Muscle layer of duodenum (tissue), 2 donors: Measurements from ENCODE around the gene RALGAPA2.

Experiments
- H3K27ac ChIP-seq: one replicate; pipeline ENCODE4 v1.7.0; 2013; ENCODE audit warnings: mild to moderate bottlenecking, low read length
- H3K27me3 ChIP-seq: one replicate; pipeline ENCODE4 v1.7.0; 2013; ENCODE audit warnings: low read depth, mild to moderate bottlenecking, control low read depth, low read length
- H3K36me3 ChIP-seq, 2 donors: one replicate each; pipeline ENCODE4 v1.7.0; 2013; ENCODE audit warnings: low read length in 2 of 2, control low read depth in 1 of 2, mild to moderate bottlenecking in 1 of 2; ENCODE audit not compliant: insufficient read depth in 2 of 2, control insufficient read depth in 1 of 2
- H3K4me1 ChIP-seq, 2 donors: one replicate each; pipeline ENCODE4 v1.7.0; 2013; ENCODE audit warnings: low read length in 2 of 2, mild to moderate bottlenecking in 2 of 2, control low read depth in 1 of 2, moderate library complexity in 1 of 2; ENCODE audit not compliant: insufficient read depth in 2 of 2, control insufficient read depth in 1 of 2
- H3K4me3 ChIP-seq, 2 donors: one replicate each; pipeline ENCODE4 v1.7.0; 2013; ENCODE audit warnings: low read length in 2 of 2, low read depth in 1 of 2, mild to moderate bottlenecking in 1 of 2
- H3K9me3 ChIP-seq, 2 donors: one replicate each; pipeline ENCODE4 v1.7.0; 2013; ENCODE audit warnings: low read length in 2 of 2, control low read depth in 1 of 2, mild to moderate bottlenecking in 1 of 2; ENCODE audit not compliant: control insufficient read depth in 1 of 2
- donor health status: healthy.

RALGAPA2 gene

GRCh38 chr20:20426655-20426907, 285.9 kb downstream of the RALGAPA2 start:
- peaks cover 0 to 7% of the 10 kb centered on the region in 2 donors for H3K36me3 ChIP-seq
- no peak overlapping the region for H3K4me3 ChIP-seq
- no peaks in the 10 kb centered on the region for H3K9me3 ChIP-seq
- H3K4me1 ChIP-seq: no peaks in the 10 kb centered on the region
- H3K27ac ChIP-seq: no peak overlapping the region
- no peaks in the 10 kb centered on the region for H3K27me3 ChIP-seq

- Histone ChIP-seq H3K9me3 (no peaks in the 10 kb centered on the region), H3K4me3 (no peak overlapping the region), H3K4me1 (no peaks in the 10 kb centered on the region), H3K27me3 (no peaks in the 10 kb centered on the region), H3K36me3 (peaks cover 0 to 4% of the 10 kb centered on the region in 2 donors), H3K27ac (no peak overlapping the region)
Measured at GRCh38 chr20:20425823-20426654, 286.4 kb downstream of the RALGAPA2 start.

GRCh38 chr20:20423117-20423516, 289.3 kb downstream of the RALGAPA2 start:
- Histone ChIP-seq H3K4me3 (no peak overlapping the region), H3K36me3 (peaks cover 0 to 3% of the 10 kb centered on the region in 2 donors), H3K27me3 (no peaks in the 10 kb centered on the region), H3K4me1 (no peaks in the 10 kb centered on the region), H3K9me3 (no peaks in the 10 kb centered on the region), H3K27ac (no peak overlapping the region)

GRCh38 chr20:20417876-20418676, 294.4 kb downstream of the RALGAPA2 start:
- Histone ChIP-seq H3K36me3 (peaks cover 0 to 3% of the 10 kb centered on the region in 2 donors), H3K27me3 (no peaks in the 10 kb centered on the region), H3K4me3 (no peak overlapping the region), H3K9me3 (no peaks in the 10 kb centered on the region), H3K4me1 (no peaks in the 10 kb centered on the region), H3K27ac (no peak overlapping the region)

- Histone ChIP-seq H3K4me3 (no peak overlapping the region), H3K27me3 (no peaks in the 10 kb centered on the region), H3K4me1 (no peaks in the 10 kb centered on the region), H3K36me3 (peaks cover 0 to 5% of the 10 kb centered on the region in 2 donors), H3K9me3 (no peaks in the 10 kb centered on the region), H3K27ac (no peak overlapping the region)
Measured at GRCh38 chr20:20415321-20415720, 297.1 kb downstream of the RALGAPA2 start.

GRCh38 chr20:20414640-20415220, 297.7 kb downstream of the RALGAPA2 start:
- peaks cover 0 to 5% of the 10 kb centered on the region in 2 donors for H3K36me3 ChIP-seq

GRCh38 chr20:20413810-20414281, 298.6 kb downstream of the RALGAPA2 start:
- Histone ChIP-seq H3K27ac (no peak overlapping the region), H3K9me3 (no peaks in the 10 kb centered on the region), H3K27me3 (no peaks in the 10 kb centered on the region), H3K36me3 (peaks cover 0 to 5% of the 10 kb centered on the region in 2 donors), H3K4me3 (no peak overlapping the region), H3K4me1 (no peaks in the 10 kb centered on the region)

More at GRCh38 chr20:20414640-20415220, 297.7 kb downstream of the RALGAPA2 start:
- Histone ChIP-seq H3K4me3 (no peak overlapping the region), H3K27me3 (no peaks in the 10 kb centered on the region), H3K27ac (no peak overlapping the region), H3K4me1 (no peaks in the 10 kb centered on the region), H3K9me3 (no peaks in the 10 kb centered on the region)

- no peak overlapping the region for H3K4me3 ChIP-seq
- no peak overlapping the region for H3K27ac ChIP-seq
- peaks cover 0 to 5% of the 10 kb centered on the region in 2 donors for H3K36me3 ChIP-seq
- no peaks in the 10 kb centered on the region for H3K9me3 ChIP-seq
- H3K4me1 ChIP-seq: no peaks in the 10 kb centered on the region
- no peaks in the 10 kb centered on the region for H3K27me3 ChIP-seq
Measured at GRCh38 chr20:20412750-20413149, 299.7 kb downstream of the RALGAPA2 start.

GRCh38 chr20:20411836-20412235, 300.6 kb downstream of the RALGAPA2 start:
- Histone ChIP-seq H3K36me3 (peaks cover 0 to 5% of the 10 kb centered on the region in 2 donors), H3K4me3 (no peak overlapping the region), H3K27ac (no peak overlapping the region)

GRCh38 chr20:20411402-20411801, 301.0 kb downstream of the RALGAPA2 start:
- no peak overlapping the region for H3K4me3 ChIP-seq
- H3K27me3 ChIP-seq: no peaks in the 10 kb centered on the region
- no peaks in the 10 kb centered on the region for H3K9me3 ChIP-seq
- peaks cover 0 to 5% of the 10 kb centered on the region in 2 donors for H3K36me3 ChIP-seq
- H3K27ac ChIP-seq: no peak overlapping the region
- no peaks in the 10 kb centered on the region for H3K4me1 ChIP-seq

More at GRCh38 chr20:20411836-20412235, 300.6 kb downstream of the RALGAPA2 start:
- Histone ChIP-seq H3K9me3 (no peaks in the 10 kb centered on the region), H3K27me3 (no peaks in the 10 kb centered on the region), H3K4me1 (no peaks in the 10 kb centered on the region)

GRCh38 chr20:20410678-20411077, 301.8 kb downstream of the RALGAPA2 start:
- Histone ChIP-seq H3K36me3 (peaks cover 0 to 5% of the 10 kb centered on the region in 2 donors), H3K9me3 (no peaks in the 10 kb centered on the region), H3K4me3 (no peak overlapping the region), H3K4me1 (no peaks in the 10 kb centered on the region), H3K27me3 (no peaks in the 10 kb centered on the region), H3K27ac (no peak overlapping the region)
